Mucosa of descending colon (tissue), 3 donors: ENCODE measurements around the gene PHLDB3. TPM values are rescaled to one million over a fixed set of nuclear protein-coding genes. Genes with fewer than 3 reads are reported as not detected.

Experiments used
- ATAC-seq: fragments of 200-7000 bp; cut with Tn5 transposase; one replicate; pipeline ENCODE4 v1.9.1; 2020; ENCODE audit warnings: mild to moderate bottlenecking, moderate library complexity
- DNase-seq, 3 donors: peaks; one replicate each; pipeline ENCODE4 v3.0.0-alpha.2; 2020
- H3K36me3 ChIP-seq: fragments of 200-600 bp; one replicate; pipeline ENCODE4 v1.8.0; 2021; ENCODE audit warnings: low read depth, mild to moderate bottlenecking
- H3K4me1 ChIP-seq: fragments of 200-600 bp; one replicate; pipeline ENCODE4 v1.8.0; 2021; ENCODE audit warnings: low read depth, mild to moderate bottlenecking
- H3K4me3 ChIP-seq: fragments of 200-600 bp; one replicate; pipeline ENCODE4 v1.8.0; 2021; ENCODE audit warnings: mild to moderate bottlenecking
- H3K9me3 ChIP-seq: fragments of 200-600 bp; one replicate; pipeline ENCODE4 v1.8.0; 2021; ENCODE audit warnings: mild to moderate bottlenecking
- intact Hi-C, 2 donors: fragments of 100-400 bp; cut with DNase I in 1 of 2; cut with micrococcal nuclease in 1 of 2; formaldehyde crosslinking; loops; one replicate each; pipeline versions ENCODE4 v1.11.0 to v1.11.1; 2022; cut with DNase I, micrococcal nuclease
- total RNA-seq, 3 donors: library from RNA; stranded (reverse); fragmentation: NEBNext Ultra II Directional in 2 of 3; extraction: Animal tissue kit (Norgen Biotek cat#: 25700) in 2 of 3; gene quantifications; one replicate each; pipeline versions ENCODE4 v1.2.1 to v1.2.4, GENCODE V29; 2021 to 2023
- TF ChIP-seq, protein P1 (sequence below): fragments of 200-600 bp; IDR thresholded peaks from one replicate; pipeline ENCODE4 v1.8.0; 2022; ENCODE audit warnings: antibody characterized with exemption, mild to moderate bottlenecking
- donor health status: DM: no; HTN: no; CAD: no; lungs with moderate emphysema.
- donor health status: DM: no; HTN: no; CAD: no.
- donor health status: DM: no; HTN: yes; CAD: no.

Gene PHLDB3
- total RNA-seq, 3 donors from 2014 or later, result 13.2 to 22.4 (median 21.3) TPM

DNA sequence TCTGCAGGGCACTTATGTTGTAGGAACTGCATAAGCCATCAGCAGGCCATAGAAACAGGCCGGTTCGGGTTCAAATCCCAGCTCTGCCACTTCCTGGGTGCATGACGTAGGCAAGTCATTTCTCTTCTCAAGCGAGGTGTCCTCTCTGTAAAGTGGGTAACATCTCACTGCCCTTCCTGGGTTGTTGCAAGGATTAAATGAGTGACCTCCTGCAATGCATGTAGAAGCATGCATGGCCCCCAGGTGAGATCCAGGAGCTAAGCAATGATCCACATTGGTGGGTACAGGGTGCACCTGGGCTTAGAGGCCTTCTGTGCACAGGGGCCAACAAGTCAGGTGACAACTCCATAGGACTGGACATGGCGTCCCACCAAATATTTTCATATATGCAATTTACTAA lies 13.8 kb downstream of the PHLDB3 start:
- no peak for DNase-seq
- no peak for ATAC-seq
- H3K4me3 ChIP-seq, result no peak overlapping the region

GRCh38 chr19:43489979-43490599 lies 14.5 kb downstream of the PHLDB3 start:
- TF ChIP-seq, protein P1, sequence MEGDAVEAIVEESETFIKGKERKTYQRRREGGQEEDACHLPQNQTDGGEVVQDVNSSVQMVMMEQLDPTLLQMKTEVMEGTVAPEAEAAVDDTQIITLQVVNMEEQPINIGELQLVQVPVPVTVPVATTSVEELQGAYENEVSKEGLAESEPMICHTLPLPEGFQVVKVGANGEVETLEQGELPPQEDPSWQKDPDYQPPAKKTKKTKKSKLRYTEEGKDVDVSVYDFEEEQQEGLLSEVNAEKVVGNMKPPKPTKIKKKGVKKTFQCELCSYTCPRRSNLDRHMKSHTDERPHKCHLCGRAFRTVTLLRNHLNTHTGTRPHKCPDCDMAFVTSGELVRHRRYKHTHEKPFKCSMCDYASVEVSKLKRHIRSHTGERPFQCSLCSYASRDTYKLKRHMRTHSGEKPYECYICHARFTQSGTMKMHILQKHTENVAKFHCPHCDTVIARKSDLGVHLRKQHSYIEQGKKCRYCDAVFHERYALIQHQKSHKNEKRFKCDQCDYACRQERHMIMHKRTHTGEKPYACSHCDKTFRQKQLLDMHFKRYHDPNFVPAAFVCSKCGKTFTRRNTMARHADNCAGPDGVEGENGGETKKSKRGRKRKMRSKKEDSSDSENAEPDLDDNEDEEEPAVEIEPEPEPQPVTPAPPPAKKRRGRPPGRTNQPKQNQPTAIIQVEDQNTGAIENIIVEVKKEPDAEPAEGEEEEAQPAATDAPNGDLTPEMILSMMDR, result no peak
- H3K36me3 ChIP-seq, result no peaks in the 10 kb centered on the region
- ATAC-seq, result no peak
- H3K9me3 ChIP-seq, result no peaks in the 10 kb centered on the region
- H3K4me3 ChIP-seq, result no peak overlapping the region
- no peak for DNase-seq
- H3K4me1 ChIP-seq, result no peaks in the 10 kb centered on the region
- intact Hi-C loops, result no loop called here

More for the DNA sequence above, 13.8 kb downstream of the PHLDB3 start:
- H3K36me3 ChIP-seq, result peaks cover 4% of the 10 kb centered on the region
- TF ChIP-seq, protein P1, result no peak
- intact Hi-C loops, result no loop called here
- H3K9me3 ChIP-seq, result no peaks in the 10 kb centered on the region
- no peaks in the 10 kb centered on the region for H3K4me1 ChIP-seq

DNA sequence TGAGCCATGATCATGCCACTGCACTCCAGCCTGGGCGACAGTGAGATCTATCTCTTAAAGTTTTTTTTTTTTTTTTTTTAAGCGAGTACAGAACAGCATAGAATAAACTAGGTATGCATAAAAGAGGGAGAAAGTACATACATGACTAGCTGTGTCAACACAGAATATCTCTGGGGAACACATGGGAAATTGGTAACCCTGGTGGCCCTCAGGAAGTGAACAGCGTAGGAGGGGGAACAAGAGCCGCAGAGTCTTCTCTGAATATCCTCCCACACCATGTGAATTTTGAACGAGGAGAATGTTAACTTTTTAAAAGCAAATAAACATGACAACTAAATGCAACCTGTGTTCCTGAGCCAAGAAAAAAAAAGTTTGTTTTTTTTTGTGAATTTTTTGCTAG lies 15.2 kb downstream of the PHLDB3 start:
- H3K4me3 ChIP-seq, result no peak overlapping the region
- TF ChIP-seq, protein P1, result no peak
- no peaks in the 10 kb centered on the region for H3K36me3 ChIP-seq
- H3K4me1 ChIP-seq, result no peaks in the 10 kb centered on the region
- ATAC-seq (no peak), DNase-seq (no peak)
- intact Hi-C loops, result no loop called here
- H3K9me3 ChIP-seq, result no peaks in the 10 kb centered on the region

- Histone ChIP-seq H3K36me3 (no peaks in the 10 kb centered on the region), H3K4me1 (no peaks in the 10 kb centered on the region), H3K4me3 (no peak overlapping the region), H3K9me3 (no peaks in the 10 kb centered on the region)
- no peak for ATAC-seq
- intact Hi-C loops, result no loop called here
- TF ChIP-seq, protein P1, result no peak
- no peak for DNase-seq
Measured at GRCh38 chr19:43488179-43488578, 16.4 kb downstream of the PHLDB3 start.

DNA sequence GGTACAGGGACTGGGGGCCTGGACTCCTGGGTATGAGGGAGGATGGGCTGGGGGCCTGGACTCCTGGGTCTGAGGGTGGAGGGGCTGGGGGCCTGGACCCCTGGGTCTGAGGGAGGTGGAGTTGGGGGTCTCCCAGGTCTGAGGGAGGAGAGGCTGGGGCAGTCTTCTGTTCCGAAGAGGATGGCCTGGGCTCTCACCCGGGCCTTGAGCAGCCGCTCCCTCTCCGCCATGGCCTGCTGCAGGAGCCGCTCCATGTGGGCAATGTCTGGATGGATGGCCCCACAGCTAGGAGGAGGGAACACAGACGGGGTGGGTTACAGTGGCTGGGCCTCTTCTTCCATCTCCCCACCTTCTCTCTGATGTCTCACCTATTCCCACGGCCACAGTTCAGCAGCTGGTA lies 18.1 kb downstream of the PHLDB3 start:
- ATAC-seq (no peak), DNase-seq (no peak)
- Histone ChIP-seq H3K36me3 (no peaks in the 10 kb centered on the region), H3K9me3 (no peaks in the 10 kb centered on the region), H3K4me3 (no peak overlapping the region), H3K4me1 (no peaks in the 10 kb centered on the region)
- intact Hi-C loops, result no loop called here
- TF ChIP-seq, protein P1, result no peak

- DNase-seq (no peak), ATAC-seq (no peak)
- TF ChIP-seq, protein P1, result no peak
- Histone ChIP-seq H3K4me3 (no peak overlapping the region), H3K36me3 (no peaks in the 10 kb centered on the region), H3K4me1 (no peaks in the 10 kb centered on the region), H3K9me3 (no peaks in the 10 kb centered on the region)
- intact Hi-C loops, result no loop called here
Measured at GRCh38 chr19:43485951-43486350, 18.6 kb downstream of the PHLDB3 start.
